KMS-11 (cell line): ENCODE data around the gene SLC22A17.
A peak's percentile ranks its signal among the peaks of the same experiment; 100 is the strongest.
"Not testable (repeated sequence)": the region's sequence is repeated elsewhere in the genome, so short reads cannot be mapped to it uniquely, and the experiment has no call there.

ENCODE experiments used
- H2AFZ ChIP-seq: fragments of 200-600 bp; sonication (generic); 2 replicates; pipeline ENCODE4 v1.6.1; 2016; ENCODE audit warnings: antibody characterized with exemption, mixed run types, low read depth
- H3K27ac ChIP-seq: fragments of 200-600 bp; sonication (generic); 2 replicates; pipeline ENCODE4 v1.6.1; 2016; ENCODE audit warnings: mild to moderate bottlenecking, mixed run types
- H3K27me3 ChIP-seq: fragments of 200-600 bp; sonication (generic); 2 replicates; pipeline ENCODE4 v1.6.1; 2017; ENCODE audit warnings: mild to moderate bottlenecking, low read depth, mixed run types, moderate library complexity; ENCODE audit not compliant: insufficient read depth
- H3K36me3 ChIP-seq: fragments of 200-600 bp; sonication (generic); 2 replicates; pipeline ENCODE4 v1.6.1; 2017; ENCODE audit warnings: mild to moderate bottlenecking, mixed run types; ENCODE audit not compliant: insufficient read depth
- H3K4me1 ChIP-seq: fragments of 200-600 bp; sonication (generic); 2 replicates; pipeline ENCODE4 v1.6.1; 2016; ENCODE audit warnings: mild to moderate bottlenecking, low read depth, mixed run types; ENCODE audit not compliant: poor library complexity, severe bottlenecking
- H3K4me2 ChIP-seq: fragments of 200-600 bp; sonication (generic); 2 replicates; pipeline ENCODE4 v1.7.0; 2016; ENCODE audit warnings: mild to moderate bottlenecking, mixed run types
- H3K4me3 ChIP-seq: fragments of 200-600 bp; sonication (generic); IDR thresholded peaks from 2 replicates; pipeline ENCODE4 v1.6.1; 2017; ENCODE audit warnings: low read depth, low read length, mixed read lengths; ENCODE audit not compliant: insufficient read depth
- H3K79me2 ChIP-seq: fragments of 200-600 bp; sonication (generic); 2 replicates; pipeline ENCODE4 v1.6.1; 2016; ENCODE audit warnings: low read depth, mixed run types; ENCODE audit not compliant: insufficient read depth
- H3K9ac ChIP-seq: fragments of 200-600 bp; sonication (generic); 2 replicates; pipeline ENCODE4 v1.6.1; 2016; ENCODE audit warnings: mild to moderate bottlenecking, mixed run types
- H4K20me1 ChIP-seq: fragments of 200-600 bp; sonication (generic); 2 replicates; pipeline ENCODE4 v1.6.1; 2016; ENCODE audit warnings: mild to moderate bottlenecking, mixed run types; ENCODE audit not compliant: insufficient read depth
- CTCF ChIP-seq: fragments of 200-600 bp; sonication (generic); conservative IDR thresholded peaks from 2 replicates; pipeline ENCODE4 v1.6.1; 2017; ENCODE audit warnings: low read depth, mild to moderate bottlenecking, antibody characterized with exemption, low read length, moderate library complexity, mixed read lengths

The SLC22A17 gene

GRCh38 chr14:23335623-23336022 is 17.1 kb downstream of the SLC22A17 start:
- Histone ChIP-seq H2AFZ (no peak overlapping the region), H4K20me1 (no peaks in the 10 kb centered on the region), H3K9ac (no peak overlapping the region)

GRCh38 chr14:23327947-23328744 is 24.5 kb downstream of the SLC22A17 start:
- H3K79me2 ChIP-seq, result peaks cover 11% of the 10 kb centered on the region

More at GRCh38 chr14:23335623-23336022, 17.1 kb downstream of the SLC22A17 start:
- no peak overlapping the region for H3K4me2 ChIP-seq
- no peak overlapping the region for H3K4me3 ChIP-seq
- H3K4me1 ChIP-seq, result no peaks in the 10 kb centered on the region
- H3K79me2 ChIP-seq, result no peaks in the 10 kb centered on the region
- no peak overlapping the region for H3K27ac ChIP-seq
- H3K27me3 ChIP-seq, result no peaks in the 10 kb centered on the region
- H3K36me3 ChIP-seq, result no peaks in the 10 kb centered on the region
- no peak for TF ChIP-seq CTCF

GRCh38 chr14:23326491-23327332 is 26.0 kb downstream of the SLC22A17 start:
- no peak overlapping the region; the same call in 1 of the 2 replicates for H3K4me2 ChIP-seq
- H3K79me2 ChIP-seq, result peaks cover 25% of the 10 kb centered on the region
- H3K36me3 ChIP-seq, result no peaks in the 10 kb centered on the region
- no peak for TF ChIP-seq CTCF
- no peaks in the 10 kb centered on the region for H3K27me3 ChIP-seq
- H3K9ac ChIP-seq, result no peak overlapping the region
- H3K4me3 ChIP-seq, result no peak overlapping the region
- no peak overlapping the region for H2AFZ ChIP-seq
- H3K27ac ChIP-seq, result no peak overlapping the region
- peaks cover 40% of the 10 kb centered on the region for H3K4me1 ChIP-seq
- no peaks in the 10 kb centered on the region for H4K20me1 ChIP-seq

More at GRCh38 chr14:23327947-23328744, 24.5 kb downstream of the SLC22A17 start:
- H3K9ac ChIP-seq, result no peak overlapping the region
- H4K20me1 ChIP-seq, result no peaks in the 10 kb centered on the region
- no peak overlapping the region for H2AFZ ChIP-seq
- no peaks in the 10 kb centered on the region for H3K36me3 ChIP-seq
- no peak overlapping the region; the same call in 1 of the 2 replicates for H3K4me2 ChIP-seq
- H3K27me3 ChIP-seq, result no peaks in the 10 kb centered on the region
- peak; percentile 80 for TF ChIP-seq CTCF
- H3K4me3 ChIP-seq, result no peak overlapping the region
- H3K27ac ChIP-seq, result no peak overlapping the region
- peaks cover 37% of the 10 kb centered on the region for H3K4me1 ChIP-seq

- not testable (repeated sequence) for H3K4me3 ChIP-seq, H4K20me1 ChIP-seq, H3K27me3 ChIP-seq, H3K27ac ChIP-seq, H3K4me2 ChIP-seq, H3K36me3 ChIP-seq, H3K9ac ChIP-seq, H2AFZ ChIP-seq
- Histone ChIP-seq H3K4me1 (peaks cover 40% of the 10 kb centered on the region), H3K79me2 (peaks cover 25% of the 10 kb centered on the region)
Observed at GRCh38 chr14:23325746-23326145, 26.9 kb downstream of the SLC22A17 start.
